ENCODE data around the gene TTC7B. TPM values are rescaled to one million over a fixed set of nuclear protein-coding genes. Genes with fewer than 3 reads are reported as not detected.
A peak's percentile ranks its signal among the peaks of the same experiment; 100 is the strongest.

Gene TTC7B
- total RNA-seq, 1 experiment from 2014 or later: 14.6 TPM

GRCh38 chr14:90649557-90650135, 166.6 kb downstream of the TTC7B start:
- in situ Hi-C loops (cut with HindIII; ENCODE audit: low pct_unique_long_range_greater_than_20kb, low sequenced_read_pairs): no loop called here
- no peak for DNase-seq (ENCODE audit: low read depth)

- no peak for DNase-seq (ENCODE audit: low read depth)
- in situ Hi-C loops (cut with HindIII; ENCODE audit: low pct_unique_long_range_greater_than_20kb, low sequenced_read_pairs): no loop called here
These were observed 167.1 kb downstream of the TTC7B start for GRCh38 chr14:90649083-90649482.

GRCh38 chr14:90648421-90648820, 167.8 kb downstream of the TTC7B start:
- in situ Hi-C loops (cut with HindIII; ENCODE audit: low pct_unique_long_range_greater_than_20kb, low sequenced_read_pairs): no loop called here
- DNase-seq (ENCODE audit: low read depth): no peak

GRCh38 chr14:90647473-90648005, 168.7 kb downstream of the TTC7B start:
- no peak for DNase-seq (ENCODE audit: low read depth)
- in situ Hi-C loops (cut with HindIII; ENCODE audit: low pct_unique_long_range_greater_than_20kb, low sequenced_read_pairs): no loop called here

- peak; percentile 56 for DNase-seq (ENCODE audit: low read depth)
- in situ Hi-C loops (cut with HindIII; ENCODE audit: low pct_unique_long_range_greater_than_20kb, low sequenced_read_pairs): no loop called here
These were observed 170.3 kb downstream of the TTC7B start for GRCh38 chr14:90645842-90646443.

GRCh38 chr14:90644882-90645281, 171.3 kb downstream of the TTC7B start:
- no peak for DNase-seq (ENCODE audit: low read depth)
- in situ Hi-C loops (cut with HindIII; ENCODE audit: low pct_unique_long_range_greater_than_20kb, low sequenced_read_pairs): no loop called here

- in situ Hi-C loops (cut with HindIII; ENCODE audit: low pct_unique_long_range_greater_than_20kb, low sequenced_read_pairs): no loop called here
These were observed 172.1 kb downstream of the TTC7B start for GRCh38 chr14:90643982-90644670.

GRCh38 chr14:90642244-90642717, 173.9 kb downstream of the TTC7B start:
- DNase-seq (ENCODE audit: low read depth): no peak
- in situ Hi-C loops (cut with HindIII; ENCODE audit: low pct_unique_long_range_greater_than_20kb, low sequenced_read_pairs): no loop called here

More at GRCh38 chr14:90643982-90644670, 172.1 kb downstream of the TTC7B start:
- no peak for DNase-seq (ENCODE audit: low read depth)

GRCh38 chr14:90641615-90642243, 174.5 kb downstream of the TTC7B start:
- in situ Hi-C loops (cut with HindIII; ENCODE audit: low pct_unique_long_range_greater_than_20kb, low sequenced_read_pairs): no loop called here
- no peak for DNase-seq (ENCODE audit: low read depth)

GRCh38 chr14:90641168-90641567, 175.1 kb downstream of the TTC7B start:
- no peak for DNase-seq (ENCODE audit: low read depth)
- in situ Hi-C loops (cut with HindIII; ENCODE audit: low pct_unique_long_range_greater_than_20kb, low sequenced_read_pairs): no loop called here

GRCh38 chr14:90639641-90640040, 176.6 kb downstream of the TTC7B start:
- in situ Hi-C loops (cut with HindIII; ENCODE audit: low pct_unique_long_range_greater_than_20kb, low sequenced_read_pairs): no loop called here
- no peak for DNase-seq (ENCODE audit: low read depth)

GRCh38 chr14:90632871-90633270, 183.4 kb downstream of the TTC7B start:
- DNase-seq (ENCODE audit: low read depth): no peak
- in situ Hi-C loops (cut with HindIII; ENCODE audit: low pct_unique_long_range_greater_than_20kb, low sequenced_read_pairs): no loop called here

GRCh38 chr14:90632451-90632850, 183.8 kb downstream of the TTC7B start:
- DNase-seq (ENCODE audit: low read depth): no peak
- in situ Hi-C loops (cut with HindIII; ENCODE audit: low pct_unique_long_range_greater_than_20kb, low sequenced_read_pairs): no loop called here

GRCh38 chr14:90630171-90630806, 185.9 kb downstream of the TTC7B start:
- in situ Hi-C loops (cut with HindIII; ENCODE audit: low pct_unique_long_range_greater_than_20kb, low sequenced_read_pairs): no loop called here
- DNase-seq (ENCODE audit: low read depth): no peak

- in situ Hi-C loops (cut with HindIII; ENCODE audit: low pct_unique_long_range_greater_than_20kb, low sequenced_read_pairs): no loop called here
These were observed 186.8 kb downstream of the TTC7B start for GRCh38 chr14:90629471-90629870.

GRCh38 chr14:90628825-90629224, 187.4 kb downstream of the TTC7B start:
- DNase-seq (ENCODE audit: low read depth): no peak
- in situ Hi-C loops (cut with HindIII; ENCODE audit: low pct_unique_long_range_greater_than_20kb, low sequenced_read_pairs): no loop called here

More at GRCh38 chr14:90629471-90629870, 186.8 kb downstream of the TTC7B start:
- DNase-seq (ENCODE audit: low read depth): no peak

GRCh38 chr14:90627478-90627877, 188.8 kb downstream of the TTC7B start:
- in situ Hi-C loops (cut with HindIII; ENCODE audit: low pct_unique_long_range_greater_than_20kb, low sequenced_read_pairs): no loop called here
- no peak for DNase-seq (ENCODE audit: low read depth)

GRCh38 chr14:90626550-90626949, 189.7 kb downstream of the TTC7B start:
- in situ Hi-C loops (cut with HindIII; ENCODE audit: low pct_unique_long_range_greater_than_20kb, low sequenced_read_pairs): no loop called here
- DNase-seq (ENCODE audit: low read depth): no peak

Measured in Caki2 (cell line).